Stimulated activated CD8-positive, alpha-beta memory T cell treated with anti-CD3 and anti-CD28 coated beads, Interleukin-4, amount 100 ng/mL, for 1 hour (primary cell): ENCODE data around the gene SLCO4A1.

Experiments
- DNase-seq, 2 donors: peaks; one replicate each; pipeline ENCODE4 v3.0.0-alpha.2; 2020; ENCODE audit warnings: low read depth in 2 of 2, low spot score in 1 of 2

The SLCO4A1 gene

GRCh38 chr20:62642051-62642665, at the start of gene SLCO4A1:
Gene SLCO4A1, plus strand, starts transcription at chr20:62642503. Its CDS starts 13,952 bp downstream, at chr20:62656455.
- peak in 1 of 2 donors; percentile 73 for DNase-seq

DNA sequence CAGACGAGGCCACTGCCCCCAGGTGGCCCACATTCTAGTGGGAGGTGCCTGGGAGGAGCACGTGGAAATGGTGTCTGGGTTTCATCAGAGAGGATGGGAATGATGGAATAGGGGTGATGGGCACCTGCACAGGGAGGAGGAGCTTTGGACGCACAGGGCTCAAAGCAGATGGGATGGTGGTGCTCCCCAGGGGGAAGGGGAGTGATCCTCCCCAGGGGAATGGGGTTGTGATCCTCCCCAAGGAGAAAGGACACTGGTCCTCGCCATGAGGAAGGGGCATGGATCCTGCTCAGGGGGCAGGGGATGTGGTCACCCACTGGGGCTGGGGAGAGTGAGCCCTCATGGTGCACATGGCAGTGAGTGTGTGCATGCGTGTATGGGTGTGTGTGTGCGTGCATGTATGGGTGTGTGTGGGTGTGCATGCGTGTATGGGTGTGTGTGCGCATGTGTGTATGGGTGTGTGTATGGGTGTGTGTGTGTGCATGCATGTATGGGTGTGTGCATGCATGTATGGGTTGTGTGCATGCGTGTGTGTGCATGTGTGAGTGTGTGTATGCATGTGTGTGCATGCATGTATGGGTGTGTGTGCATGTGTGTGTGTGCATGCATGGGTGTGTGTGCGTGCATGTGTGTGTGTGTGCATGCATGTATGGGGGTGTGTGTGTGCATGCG, 49.7 kb upstream of the SLCO4A1 start:
- DNase-seq, result no peak

DNA sequence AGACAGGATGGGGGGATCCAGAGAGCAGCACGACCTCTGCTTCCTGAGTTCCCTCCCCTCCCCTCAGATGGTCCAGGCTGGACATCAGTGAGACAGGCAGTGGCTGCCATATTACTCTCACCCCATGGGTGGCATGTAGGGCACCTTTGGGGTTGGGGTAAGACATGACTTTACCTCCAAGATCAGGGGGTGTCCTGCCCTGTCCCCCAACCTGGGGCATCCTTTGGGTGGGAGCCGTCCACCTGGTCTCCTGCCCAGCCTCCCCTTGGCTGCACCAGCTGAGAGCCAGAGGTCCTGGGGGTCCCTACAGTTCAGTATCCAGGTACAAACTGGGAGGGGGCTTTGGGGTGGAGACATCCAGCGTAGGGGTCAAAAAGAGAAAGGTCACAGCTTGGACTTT, 48.7 kb upstream of the SLCO4A1 start:
- no peak for DNase-seq

- no peak for DNase-seq
Observed at GRCh38 chr20:62595069-62595468, 47.2 kb upstream of the SLCO4A1 start.

DNA sequence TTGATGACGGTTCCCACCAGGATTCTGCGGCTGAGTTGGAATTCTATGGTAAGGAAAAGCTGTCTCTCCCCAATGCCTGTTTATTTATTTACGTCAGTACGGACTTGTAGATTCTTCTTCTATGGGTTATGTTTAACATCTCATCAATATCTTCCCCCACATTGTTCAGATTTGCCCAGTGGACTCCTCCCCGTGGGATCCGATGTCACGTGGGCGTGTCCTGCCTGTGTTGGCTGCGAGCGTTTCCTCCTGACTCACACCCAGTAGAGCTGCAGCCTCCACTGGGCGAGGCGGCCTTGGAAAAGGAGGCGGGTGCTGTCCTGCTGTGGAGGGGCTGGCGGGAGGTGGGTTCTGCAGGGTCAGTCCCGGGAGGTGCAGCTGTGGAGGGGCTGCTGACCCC, 46.8 kb upstream of the SLCO4A1 start:
- no peak for DNase-seq

GRCh38 chr20:62596486-62596885, 45.8 kb upstream of the SLCO4A1 start:
- DNase-seq, result no peak

DNA sequence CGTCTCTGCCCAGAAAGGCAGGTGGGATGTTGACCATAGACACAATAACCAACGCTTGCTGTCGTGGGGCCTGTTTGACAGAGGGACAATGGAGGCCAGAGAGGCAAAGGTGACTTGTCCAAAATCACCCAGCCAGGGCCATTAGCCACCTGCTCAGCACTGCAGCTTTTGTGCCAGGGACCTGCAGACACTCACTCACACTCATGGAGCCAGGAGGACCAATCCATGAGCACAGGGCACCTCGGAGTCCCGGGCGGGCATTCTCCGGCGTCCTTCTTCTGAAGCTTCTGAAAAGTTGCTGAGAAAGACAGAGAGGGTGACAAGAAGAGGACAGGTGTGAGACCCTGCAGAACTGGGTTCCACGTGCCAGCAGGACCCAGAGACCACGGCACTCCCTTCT, 45.4 kb upstream of the SLCO4A1 start:
- no peak for DNase-seq

- no peak for DNase-seq
Observed at GRCh38 chr20:62597416-62598115, 44.7 kb upstream of the SLCO4A1 start.

DNA sequence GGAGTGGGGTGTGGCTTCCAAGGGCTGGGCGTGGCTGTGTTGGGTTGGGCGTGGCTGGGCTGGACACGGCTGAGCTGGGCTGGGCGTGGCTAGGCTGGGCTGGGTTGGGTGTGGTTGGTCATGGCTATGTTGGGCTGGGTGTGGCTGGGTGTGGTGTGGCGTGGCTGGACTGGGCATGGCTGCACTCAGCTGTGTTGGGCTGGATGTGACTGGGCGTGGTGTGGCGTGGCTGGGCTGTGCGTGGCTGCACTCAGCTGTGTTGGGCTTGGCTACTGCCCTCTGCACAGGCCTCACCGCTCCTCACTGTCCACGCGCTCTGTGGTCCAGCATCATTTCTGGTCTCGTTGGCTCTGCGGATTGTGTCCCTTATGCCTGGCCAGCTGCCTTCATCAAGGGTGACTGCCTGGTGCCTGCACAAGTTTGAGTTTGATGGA, 43.5 kb upstream of the SLCO4A1 start:
- DNase-seq, result no peak

DNA sequence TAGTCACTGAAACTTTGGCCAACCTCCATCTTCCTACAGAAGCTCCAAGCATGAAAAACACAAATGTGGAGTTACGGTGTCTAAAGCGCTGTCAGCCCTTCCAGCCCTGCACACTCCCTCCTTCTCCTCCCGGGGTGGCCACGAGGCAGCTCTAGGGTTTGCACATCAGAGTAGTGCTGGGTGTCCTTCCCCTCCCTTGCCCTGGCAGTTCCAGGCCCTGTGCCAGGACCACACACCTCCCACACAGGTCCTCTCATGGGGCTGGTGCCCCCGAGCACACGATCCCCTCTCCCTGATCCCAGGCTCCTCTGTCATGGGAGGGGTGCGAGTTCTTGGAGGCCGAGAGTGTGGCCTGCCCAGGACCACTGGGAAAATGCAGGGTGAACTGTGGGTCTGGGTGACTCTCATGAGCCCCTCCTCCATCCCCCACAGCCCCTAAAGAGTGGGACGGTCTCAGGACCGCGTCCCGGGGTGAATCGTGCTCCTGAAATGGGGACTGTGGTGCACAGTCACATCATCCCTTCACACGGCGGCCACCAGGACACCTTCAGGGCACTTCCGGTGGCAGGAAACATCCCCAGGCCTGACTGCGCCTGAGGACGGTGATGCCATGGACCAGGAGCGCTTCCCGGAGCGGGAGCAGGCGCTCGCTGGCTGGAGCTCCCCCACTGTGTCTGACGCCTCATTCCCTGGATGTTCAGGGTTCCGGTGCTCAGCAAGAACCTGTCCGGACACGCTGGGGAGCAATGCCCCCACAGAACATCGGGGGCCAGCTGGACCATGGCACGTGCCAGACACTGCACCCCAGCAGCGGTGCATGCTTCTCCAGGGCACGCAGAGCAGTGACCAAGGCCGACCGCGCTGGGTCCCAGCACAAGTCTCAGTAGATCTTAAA, 42.8 kb upstream of the SLCO4A1 start:
- DNase-seq, result no peak

DNA sequence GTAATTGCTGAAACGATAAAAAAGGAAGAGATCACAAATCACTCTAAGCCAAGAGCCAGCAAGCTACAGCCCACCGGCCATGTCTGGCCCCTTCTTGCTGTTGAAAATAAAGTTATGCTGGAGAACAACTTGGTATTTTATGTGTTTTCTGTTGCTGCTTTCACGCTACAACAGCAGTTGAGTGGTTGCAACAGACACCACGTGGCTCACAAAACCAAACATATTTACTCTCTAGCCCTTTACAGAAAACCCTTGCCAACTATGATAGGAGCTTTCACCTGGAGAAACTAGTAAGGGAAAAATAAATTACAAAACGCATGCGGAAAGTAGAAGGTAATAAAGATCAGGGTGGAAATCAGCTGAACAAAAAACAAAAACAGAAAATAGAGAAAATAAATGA, 41.1 kb upstream of the SLCO4A1 start:
- no peak for DNase-seq

DNA sequence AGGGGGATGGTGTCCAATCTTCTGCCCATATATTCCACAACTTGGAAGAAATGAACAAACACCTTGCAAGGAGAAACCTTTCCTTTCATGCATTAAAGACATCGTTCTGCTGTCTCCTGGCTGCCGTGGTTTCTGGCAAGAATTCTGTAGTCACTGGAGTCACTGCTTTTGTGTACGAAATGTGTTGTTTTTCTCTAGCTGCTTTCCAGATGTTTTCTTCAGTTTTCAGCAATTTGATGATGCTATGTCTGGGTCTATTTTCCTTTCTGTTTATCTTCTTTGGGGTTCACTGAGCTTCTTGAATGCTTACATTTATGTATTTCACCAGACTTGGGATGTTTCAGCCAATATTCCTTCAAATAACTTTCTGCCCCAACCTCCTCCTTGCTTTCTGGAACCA, 40.6 kb upstream of the SLCO4A1 start:
- DNase-seq, result no peak

GRCh38 chr20:62602550-62602949, 39.8 kb upstream of the SLCO4A1 start:
- no peak for DNase-seq

DNA sequence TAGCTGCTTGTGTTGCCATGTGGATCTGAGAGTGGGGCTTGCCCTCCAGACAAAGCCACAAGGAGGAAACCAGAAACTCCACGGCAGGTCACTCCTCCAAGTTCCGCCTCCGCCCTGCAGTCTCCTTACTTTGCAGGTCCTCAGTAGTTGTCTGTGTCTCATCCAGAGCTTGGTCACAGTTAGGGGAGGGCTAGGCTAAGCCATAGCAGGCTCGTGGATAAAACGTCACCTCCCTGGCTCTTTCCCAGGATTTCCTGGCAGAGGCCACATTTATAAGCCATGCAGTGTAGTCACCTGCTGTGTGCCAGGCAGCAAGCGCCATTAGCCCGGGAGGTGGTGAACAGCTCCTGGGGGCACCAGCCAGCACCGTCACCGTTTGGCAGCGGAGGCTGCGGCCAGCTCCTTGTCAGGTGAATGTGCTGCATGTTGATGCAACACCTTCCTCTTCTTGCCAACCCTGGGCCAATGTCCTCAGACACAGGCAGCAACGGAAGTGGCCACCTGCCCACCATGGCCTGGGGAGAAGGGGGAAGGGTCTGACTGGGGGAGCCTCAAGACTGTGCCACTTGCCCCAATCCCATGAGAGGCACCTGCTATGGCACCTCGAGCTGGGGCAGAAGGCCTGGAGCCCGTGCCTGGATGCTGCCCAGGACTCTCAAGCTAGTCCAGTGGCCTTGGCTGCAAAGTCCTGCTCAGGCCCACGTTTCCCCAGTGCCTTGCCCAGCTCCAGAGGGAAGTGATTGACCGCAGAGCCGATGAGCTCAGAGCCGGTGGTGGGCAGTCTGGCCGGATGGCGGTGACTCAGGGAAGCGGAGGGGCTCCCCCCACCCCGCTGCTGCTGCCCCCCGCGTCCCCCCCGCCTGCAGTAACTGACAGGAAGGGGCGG, 39.0 kb upstream of the SLCO4A1 start:
- DNase-seq, result no peak

DNA sequence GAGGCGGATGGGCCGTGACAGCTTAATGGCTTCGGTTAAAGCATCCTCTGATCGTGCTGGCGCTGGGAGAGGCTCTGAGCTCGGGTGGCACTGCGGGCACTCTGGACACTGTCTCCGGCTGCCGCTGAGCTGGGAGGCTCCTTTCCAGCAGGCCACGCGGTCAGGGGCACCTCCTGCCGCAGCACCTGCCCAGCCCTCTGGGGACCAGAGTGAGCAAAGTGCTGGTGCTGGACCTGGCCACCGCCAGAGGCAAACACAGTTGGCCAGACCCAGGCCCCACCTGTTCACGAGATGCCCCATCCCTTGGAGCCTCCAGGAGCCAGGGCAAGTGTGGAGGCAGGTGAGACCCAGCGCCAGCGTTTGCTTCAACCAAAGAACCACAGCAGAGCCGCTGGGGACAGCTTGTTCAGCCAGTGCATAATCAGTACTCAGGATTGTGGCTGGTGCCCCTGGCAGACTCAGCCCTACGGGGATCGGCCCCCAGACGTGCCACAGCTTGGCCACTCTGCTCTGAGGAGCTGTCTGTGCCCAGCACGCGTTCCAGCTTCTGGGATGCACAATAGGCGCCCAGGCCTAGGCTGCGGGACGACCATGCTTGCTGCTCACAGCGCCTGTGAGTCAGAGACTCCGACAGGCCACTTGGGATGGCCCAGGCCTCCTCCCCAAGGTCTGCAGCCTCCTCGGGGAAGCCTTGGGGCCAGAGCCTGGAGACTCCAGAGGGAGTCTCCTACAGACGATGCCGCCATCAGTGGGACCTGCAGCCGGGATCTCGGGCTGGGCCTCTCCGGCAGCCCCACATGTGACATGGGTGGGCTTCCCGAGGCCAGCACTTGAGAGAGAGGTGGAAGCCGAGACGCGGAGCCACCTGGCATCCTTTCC, 38.2 kb upstream of the SLCO4A1 start:
- DNase-seq, result no peak

DNA sequence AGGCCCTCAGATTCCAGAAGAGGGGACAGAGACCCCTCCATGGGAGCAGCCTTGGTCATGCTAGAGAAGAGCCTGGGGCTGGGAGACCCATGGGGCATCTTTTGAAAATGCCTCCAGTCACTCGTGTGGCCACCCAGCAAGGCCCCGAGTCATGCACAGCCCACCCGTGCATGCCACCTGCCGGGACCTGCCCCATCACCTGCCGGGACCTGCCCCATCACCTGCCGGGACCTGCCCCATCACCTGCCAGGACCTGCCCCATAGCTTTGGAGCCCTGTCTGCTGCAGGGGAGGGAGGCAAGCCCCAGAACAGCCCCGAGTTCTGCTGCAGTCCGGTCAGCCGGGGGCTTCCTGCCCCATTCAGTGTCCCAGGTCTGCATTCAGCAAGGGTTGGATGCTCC, 37.5 kb upstream of the SLCO4A1 start:
- DNase-seq, result no peak

DNA sequence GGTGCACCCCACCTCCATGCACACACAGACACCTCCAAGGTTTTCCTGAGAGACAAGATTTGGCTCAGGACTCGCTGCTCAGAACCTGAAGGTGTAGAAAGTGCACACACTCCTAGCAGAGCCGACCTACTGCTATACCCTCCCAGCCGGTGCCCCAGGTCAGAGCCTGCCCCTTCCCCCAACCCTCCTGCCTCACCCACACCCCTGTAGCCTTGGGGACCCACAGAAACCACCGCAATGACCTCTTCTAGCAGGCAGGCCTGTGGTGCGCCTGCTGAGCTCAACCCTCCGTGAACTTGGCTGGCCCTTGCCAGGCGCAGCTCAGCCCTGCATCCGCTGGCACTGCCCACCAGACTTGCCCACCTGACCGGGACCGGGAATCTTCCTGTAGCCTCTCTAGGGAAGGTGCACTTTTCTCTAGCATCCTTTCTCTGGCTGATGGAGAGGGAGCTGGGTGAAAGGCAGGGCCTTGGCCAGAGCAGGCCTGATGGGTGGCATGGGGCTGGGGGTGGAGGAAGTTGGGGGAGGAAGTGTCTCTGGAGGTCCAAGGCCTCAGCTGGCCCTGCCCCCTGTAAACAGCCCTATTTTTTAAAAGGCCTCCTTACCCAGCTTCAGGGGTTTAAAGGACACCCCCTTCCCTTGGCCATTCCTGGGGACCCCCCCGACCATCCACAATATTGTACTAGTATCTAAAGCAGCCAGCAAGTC, 36.9 kb upstream of the SLCO4A1 start:
- no peak for DNase-seq

- DNase-seq, result no peak
Observed at GRCh38 chr20:62606016-62606415, 36.3 kb upstream of the SLCO4A1 start.
